Ascending aorta (tissue), 2 donors: Measurements from ENCODE around the gene ZNF831. TPM values are rescaled to one million over a fixed set of nuclear protein-coding genes. Genes with fewer than 3 reads are reported as not detected.

Experiments used
- DNase-seq, 2 donors: peaks; one replicate each; pipeline ENCODE4 v3.0.0-alpha.2; 2019; ENCODE audit warnings: low spot score in 2 of 2
- H3K27ac ChIP-seq, 2 donors: fragments of 200-600 bp; sonication (generic); one replicate each; pipeline ENCODE4 v1.5.1; 2016 to 2017; ENCODE audit warnings: mild to moderate bottlenecking in 1 of 2
- H3K27me3 ChIP-seq: fragments of 200-600 bp; sonication (generic); one replicate; pipeline ENCODE4 v1.5.1; 2017
- H3K36me3 ChIP-seq, 2 donors: fragments of 200-600 bp; sonication (generic); one replicate each; pipeline ENCODE4 v1.5.1; 2016
- H3K4me1 ChIP-seq, 2 donors: fragments of 200-600 bp; sonication (generic); one replicate each; pipeline ENCODE4 v1.5.1; 2016 to 2017; ENCODE audit warnings: mild to moderate bottlenecking in 1 of 2
- H3K4me3 ChIP-seq, 2 donors: fragments of 200-600 bp; sonication (generic); one replicate each; pipeline ENCODE4 v1.5.1; 2016 to 2017; ENCODE audit warnings: mild to moderate bottlenecking in 1 of 2
- H3K9me3 ChIP-seq, 2 donors: fragments of 200-600 bp; sonication (generic); one replicate each; pipeline ENCODE4 v1.5.1; 2016
- CTCF ChIP-seq, 3 experiments: fragments of 200-600 bp in 2 of 3; fragments of 450-650 bp in 1 of 3; sonication (generic) in 2 of 3; IDR thresholded peaks; one replicate each; pipeline ENCODE4 v1.5.1; 2016 to 2019; ENCODE audit warnings: antibody characterized with exemption in 3 of 3, mild to moderate bottlenecking in 1 of 3, moderate library complexity in 1 of 3
- intact Hi-C: fragments of 100-400 bp; cut with DNase I; formaldehyde crosslinking; loops from one replicate; pipeline ENCODE4 v1.15.1; 2023
- total RNA-seq: library from RNA; depleted of rRNA; stranded (reverse); fragments of >200 nt; gene quantifications from one replicate; pipeline ENCODE4 v1.1.0, GENCODE V29; 2016

The ZNF831 gene
- total RNA-seq, 1 donor from 2014 or later, result 0.53 TPM

- intact Hi-C loops, result no loop called here
- H3K9me3 ChIP-seq, result no peaks in the 10 kb centered on the region
- no peaks in the 10 kb centered on the region for H3K4me1 ChIP-seq
- no peak for DNase-seq
- H3K4me3 ChIP-seq, result no peak overlapping the region
- no peak overlapping the region for H3K27ac ChIP-seq
- H3K27me3 ChIP-seq, result no peaks in the 10 kb centered on the region
- TF ChIP-seq CTCF (IDR thresholded peaks at IDR 0.05), result no peak
- H3K36me3 ChIP-seq, result no peaks in the 10 kb centered on the region
Observed at GRCh38 chr20:59135093-59135492, 28.5 kb upstream of the ZNF831 start.

- Histone ChIP-seq H3K4me3 (no peak overlapping the region), H3K9me3 (no peaks in the 10 kb centered on the region), H3K27me3 (no peaks in the 10 kb centered on the region), H3K36me3 (no peaks in the 10 kb centered on the region), H3K4me1 (no peaks in the 10 kb centered on the region), H3K27ac (no peak overlapping the region)
- DNase-seq, result no peak
- intact Hi-C loops, result no loop called here
- no peak for TF ChIP-seq CTCF (IDR thresholded peaks at IDR 0.05)
Observed at GRCh38 chr20:59136027-59136426, 27.6 kb upstream of the ZNF831 start.

GRCh38 chr20:59137532-59137931 lies 26.1 kb upstream of the ZNF831 start:
- Histone ChIP-seq H3K4me1 (no peaks in the 10 kb centered on the region), H3K4me3 (no peak overlapping the region), H3K9me3 (no peaks in the 10 kb centered on the region), H3K27me3 (no peaks in the 10 kb centered on the region), H3K36me3 (no peaks in the 10 kb centered on the region), H3K27ac (no peak overlapping the region)
- intact Hi-C loops, result no loop called here
- DNase-seq, result no peak
- no peak for TF ChIP-seq CTCF (IDR thresholded peaks at IDR 0.05)

GRCh38 chr20:59138114-59138748 lies 25.4 kb upstream of the ZNF831 start:
- Histone ChIP-seq H3K9me3 (no peaks in the 10 kb centered on the region), H3K27ac (no peak overlapping the region), H3K4me3 (no peak overlapping the region), H3K36me3 (no peaks in the 10 kb centered on the region), H3K27me3 (no peaks in the 10 kb centered on the region), H3K4me1 (no peaks in the 10 kb centered on the region)
- no peak for DNase-seq
- TF ChIP-seq CTCF (IDR thresholded peaks at IDR 0.05), result no peak
- intact Hi-C loops, result no loop called here

GRCh38 chr20:59139998-59140397 lies 23.6 kb upstream of the ZNF831 start:
- DNase-seq, result no peak
- Histone ChIP-seq H3K27ac (no peak overlapping the region), H3K36me3 (no peaks in the 10 kb centered on the region), H3K4me1 (no peaks in the 10 kb centered on the region), H3K9me3 (no peaks in the 10 kb centered on the region), H3K4me3 (no peak overlapping the region), H3K27me3 (no peaks in the 10 kb centered on the region)
- intact Hi-C loops, result no loop called here
- no peak for TF ChIP-seq CTCF (IDR thresholded peaks at IDR 0.05)
